Tibial artery (tissue), 4 donors: Measurements from ENCODE around the gene ZSWIM7.
"Not testable (repeated sequence)": the region's sequence is repeated elsewhere in the genome, so short reads cannot be mapped to it uniquely, and the experiment has no call there.

Source experiments
- DNase-seq, 2 donors: peaks; one replicate each; pipeline ENCODE4 v3.0.0-alpha.2; 2019
- H3K27ac ChIP-seq, 2 donors: fragments of 200-600 bp; sonication (generic) in 1 of 2; 1 replicate in 1 of 2; 2 replicates in 1 of 2; pipeline ENCODE4 v1.5.1; 2018 to 2019; ENCODE audit warnings: mild to moderate bottlenecking in 1 of 2
- H3K27me3 ChIP-seq, 2 donors: fragments of 200-600 bp; sonication (generic) in 1 of 2; one replicate each; pipeline versions ENCODE4 v1.5.1 to v1.6.0; 2016 to 2019
- H3K36me3 ChIP-seq, 3 donors: fragments of 200-600 bp; sonication (generic) in 2 of 3; one replicate each; pipeline ENCODE4 v1.5.1; 2016 to 2019; ENCODE audit warnings: mild to moderate bottlenecking in 2 of 3
- H3K4me1 ChIP-seq, 4 donors: fragments of 200-600 bp; sonication (generic) in 2 of 4; 1 replicate in 3 of 4; 2 replicates in 1 of 4; pipeline ENCODE4 v1.5.1; 2016 to 2019
- H3K4me3 ChIP-seq, 2 donors: fragments of 200-600 bp; sonication (generic) in 1 of 2; 1 replicate in 1 of 2; 2 replicates in 1 of 2; pipeline ENCODE4 v1.5.1; 2018 to 2019; ENCODE audit warnings: mild to moderate bottlenecking in 2 of 2
- H3K9me3 ChIP-seq, 3 donors: fragments of 200-600 bp; sonication (generic) in 1 of 3; one replicate each; pipeline ENCODE4 v1.5.1; 2016 to 2019
- intact Hi-C: fragments of 100-400 bp; cut with DNase I; formaldehyde crosslinking; loops from one replicate; pipeline ENCODE4 v1.15.0; 2023; ENCODE audit warnings: low total_unique reads
- TF ChIP-seq, protein P1 (sequence below), 2 experiments: fragments of 200-600 bp in 1 of 2; fragments of 450-650 bp in 1 of 2; IDR thresholded peaks; one replicate each; pipeline ENCODE4 v1.5.1; 2017 to 2019; ENCODE audit warnings: antibody characterized with exemption in 2 of 2, mild to moderate bottlenecking in 1 of 2, moderate library complexity in 1 of 2

The ZSWIM7 gene

DNA sequence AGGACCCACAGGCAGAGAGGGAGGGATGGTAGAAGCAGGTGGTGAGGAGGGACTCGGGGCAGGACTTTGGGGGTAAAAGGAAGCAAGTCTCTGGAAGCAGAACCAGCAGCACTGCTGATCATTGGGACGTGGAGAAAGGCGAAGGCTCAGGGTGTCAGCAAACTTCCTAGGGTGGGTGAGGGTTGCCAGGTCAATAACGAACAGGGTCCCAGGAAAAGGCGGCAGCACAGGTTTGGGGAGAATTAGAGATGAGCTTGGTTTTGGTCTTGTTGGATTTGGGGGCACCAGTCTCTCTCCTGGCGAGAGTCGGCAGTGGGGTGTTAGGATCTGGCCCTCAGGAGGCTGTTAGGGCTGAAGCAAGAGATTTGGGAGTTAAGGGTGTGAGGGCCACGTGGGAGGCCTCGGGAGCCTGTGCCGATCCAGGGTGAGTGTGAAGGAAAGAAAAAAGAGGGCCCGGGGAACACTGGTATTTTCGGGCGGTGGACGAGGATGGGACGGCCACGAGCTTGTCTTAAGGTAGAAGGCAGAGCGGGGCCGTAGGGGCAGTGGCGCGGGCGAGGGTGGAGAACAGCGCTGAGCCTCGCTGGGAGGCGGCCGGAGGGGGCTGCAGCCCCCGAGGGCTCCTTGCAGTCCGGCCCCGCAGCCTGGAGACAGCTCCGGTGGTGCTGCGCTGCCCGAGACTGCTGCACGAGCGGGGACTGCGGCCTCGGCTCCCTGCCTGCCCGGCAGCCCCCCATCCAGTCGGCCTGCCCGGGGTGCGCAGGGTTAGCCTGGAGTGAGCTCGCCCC is 55.3 kb downstream of the ZSWIM7 start:
- Histone ChIP-seq H3K4me3 (peak overlapping the region; percentile 47 to 65), H3K27ac (no peak overlapping the region), H3K9me3 (no peaks in the 10 kb centered on the region), H3K27me3 (peaks cover 0 to 52% of the 10 kb centered on the region in 2 donors), H3K4me1 (peaks cover 0 to 27% (median 21%) of the 10 kb centered on the region in 4 donors), H3K36me3 (no peaks in the 10 kb centered on the region)
- no peak for DNase-seq
- TF ChIP-seq, protein P1, sequence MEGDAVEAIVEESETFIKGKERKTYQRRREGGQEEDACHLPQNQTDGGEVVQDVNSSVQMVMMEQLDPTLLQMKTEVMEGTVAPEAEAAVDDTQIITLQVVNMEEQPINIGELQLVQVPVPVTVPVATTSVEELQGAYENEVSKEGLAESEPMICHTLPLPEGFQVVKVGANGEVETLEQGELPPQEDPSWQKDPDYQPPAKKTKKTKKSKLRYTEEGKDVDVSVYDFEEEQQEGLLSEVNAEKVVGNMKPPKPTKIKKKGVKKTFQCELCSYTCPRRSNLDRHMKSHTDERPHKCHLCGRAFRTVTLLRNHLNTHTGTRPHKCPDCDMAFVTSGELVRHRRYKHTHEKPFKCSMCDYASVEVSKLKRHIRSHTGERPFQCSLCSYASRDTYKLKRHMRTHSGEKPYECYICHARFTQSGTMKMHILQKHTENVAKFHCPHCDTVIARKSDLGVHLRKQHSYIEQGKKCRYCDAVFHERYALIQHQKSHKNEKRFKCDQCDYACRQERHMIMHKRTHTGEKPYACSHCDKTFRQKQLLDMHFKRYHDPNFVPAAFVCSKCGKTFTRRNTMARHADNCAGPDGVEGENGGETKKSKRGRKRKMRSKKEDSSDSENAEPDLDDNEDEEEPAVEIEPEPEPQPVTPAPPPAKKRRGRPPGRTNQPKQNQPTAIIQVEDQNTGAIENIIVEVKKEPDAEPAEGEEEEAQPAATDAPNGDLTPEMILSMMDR (IDR thresholded peaks at IDR 0.05), result no peak
- intact Hi-C loops, result no loop called here

DNA sequence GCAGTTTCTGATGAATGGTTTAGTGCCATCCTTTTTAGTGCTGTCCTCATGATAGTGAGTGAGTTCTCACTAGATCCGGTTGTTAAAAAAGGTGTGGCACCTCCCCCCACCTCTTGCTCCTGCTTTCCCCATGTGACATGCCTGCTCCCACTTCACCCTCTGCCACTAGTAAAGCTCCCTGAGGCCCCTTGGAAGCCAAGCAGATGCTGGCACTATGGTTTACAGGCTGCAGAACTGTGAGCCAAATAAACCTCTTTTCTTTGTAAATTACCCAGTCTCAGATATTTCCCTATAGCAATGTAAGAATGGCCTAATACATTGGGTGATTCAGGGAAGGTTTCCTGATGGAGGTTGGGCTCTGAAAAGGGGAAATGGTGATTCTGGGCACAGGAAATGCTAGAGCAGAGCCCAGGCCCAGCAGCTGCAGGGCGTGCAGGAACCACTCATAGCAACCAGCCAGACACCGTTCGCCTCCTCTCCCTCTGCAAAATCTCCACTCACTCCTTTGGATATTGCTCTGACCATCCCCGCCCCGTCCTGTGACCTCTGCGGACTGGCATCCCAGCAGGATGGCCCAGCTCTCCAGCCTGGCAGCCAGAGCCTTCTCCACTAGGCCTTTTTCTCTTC is 57.2 kb downstream of the ZSWIM7 start:
- intact Hi-C loops, result no loop called here
- TF ChIP-seq, protein P1 (IDR thresholded peaks at IDR 0.05), result no peak
- no peak overlapping the region for H3K27ac ChIP-seq

DNA sequence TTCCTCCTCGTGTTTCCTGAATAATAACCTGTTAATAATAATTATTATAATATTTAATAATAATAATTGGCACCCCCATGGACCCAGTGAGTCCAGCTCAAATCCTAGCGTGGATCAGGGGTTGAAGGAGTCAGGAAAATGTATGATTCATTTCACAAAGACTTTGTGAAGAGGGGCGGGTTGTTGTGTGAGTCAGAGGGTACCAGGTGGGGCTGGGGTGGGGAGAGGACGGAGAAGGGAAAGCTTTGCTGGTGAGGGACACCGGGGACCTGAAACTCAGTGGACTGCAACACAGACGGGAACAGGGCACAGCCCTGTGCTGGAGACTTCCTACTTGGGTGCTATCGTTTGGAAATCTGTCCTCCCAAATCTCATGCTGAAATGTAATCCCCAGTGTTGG is 57.7 kb downstream of the ZSWIM7 start:
- DNase-seq, result no peak
- H3K36me3 ChIP-seq, result no peaks in the 10 kb centered on the region
- peaks cover 0 to 35% of the 10 kb centered on the region in 2 donors for H3K27me3 ChIP-seq
- intact Hi-C loops, result no loop called here
- H3K4me1 ChIP-seq, result peaks cover 0 to 25% (median 20%) of the 10 kb centered on the region in 4 donors
- no peaks in the 10 kb centered on the region for H3K9me3 ChIP-seq
- TF ChIP-seq, protein P1 (IDR thresholded peaks at IDR 0.05), result no peak
- no peak overlapping the region for H3K27ac ChIP-seq
- H3K4me3 ChIP-seq, result no peak overlapping the region

More for the DNA sequence above, 57.2 kb downstream of the ZSWIM7 start:
- no peaks in the 10 kb centered on the region for H3K9me3 ChIP-seq
- DNase-seq, result no peak
- H3K4me3 ChIP-seq, result no peak overlapping the region
- no peaks in the 10 kb centered on the region for H3K36me3 ChIP-seq
- peaks cover 0 to 25% (median 20%) of the 10 kb centered on the region in 4 donors for H3K4me1 ChIP-seq
- peaks cover 0 to 39% of the 10 kb centered on the region in 2 donors for H3K27me3 ChIP-seq

DNA sequence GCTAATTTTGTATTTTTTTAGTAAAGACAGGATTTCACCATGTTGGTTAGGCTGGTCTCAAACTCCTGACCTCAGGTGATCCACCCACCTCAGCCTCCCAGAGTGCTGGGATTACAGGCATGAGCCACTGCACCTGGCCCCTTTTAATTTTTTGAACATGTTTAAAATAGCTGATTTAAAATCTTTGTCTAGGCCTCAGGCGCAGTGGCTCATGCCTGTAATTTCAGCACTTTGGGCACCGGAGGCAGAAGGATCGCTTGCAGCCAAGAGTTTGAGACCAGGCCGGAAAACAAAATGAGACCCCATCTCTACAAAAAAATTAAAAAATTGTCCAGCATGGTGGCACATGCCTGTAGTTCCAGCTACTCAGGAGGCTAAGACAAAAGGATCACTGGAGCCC is 63.0 kb downstream of the ZSWIM7 start:
- DNase-seq, H3K27ac ChIP-seq, H3K36me3 ChIP-seq, H3K9me3 ChIP-seq, H3K4me3 ChIP-seq, H3K4me1 ChIP-seq, intact Hi-C loops, H3K27me3 ChIP-seq: not testable (repeated sequence)

DNA sequence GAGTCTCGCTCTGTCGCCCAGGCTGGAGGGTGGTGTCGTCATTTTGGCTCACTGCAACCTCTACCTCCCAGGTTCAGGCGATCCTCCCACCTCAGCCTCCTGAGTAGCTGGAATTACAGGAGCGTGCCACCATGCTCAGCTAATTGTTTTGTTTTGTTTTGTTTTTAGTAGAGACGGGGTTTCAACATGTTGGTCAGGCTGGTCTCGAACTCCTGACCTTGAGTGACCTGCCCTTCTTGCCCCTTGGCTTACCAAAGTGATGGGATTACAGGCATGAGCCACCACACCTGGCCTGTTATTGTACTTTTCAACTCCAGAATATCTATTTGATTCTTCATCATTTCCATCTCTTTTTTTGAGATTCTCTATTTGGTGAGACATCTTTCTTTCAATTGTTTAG is 63.6 kb downstream of the ZSWIM7 start:
- H3K9me3 ChIP-seq, result no peaks in the 10 kb centered on the region
- intact Hi-C loops, result no loop called here

DNA sequence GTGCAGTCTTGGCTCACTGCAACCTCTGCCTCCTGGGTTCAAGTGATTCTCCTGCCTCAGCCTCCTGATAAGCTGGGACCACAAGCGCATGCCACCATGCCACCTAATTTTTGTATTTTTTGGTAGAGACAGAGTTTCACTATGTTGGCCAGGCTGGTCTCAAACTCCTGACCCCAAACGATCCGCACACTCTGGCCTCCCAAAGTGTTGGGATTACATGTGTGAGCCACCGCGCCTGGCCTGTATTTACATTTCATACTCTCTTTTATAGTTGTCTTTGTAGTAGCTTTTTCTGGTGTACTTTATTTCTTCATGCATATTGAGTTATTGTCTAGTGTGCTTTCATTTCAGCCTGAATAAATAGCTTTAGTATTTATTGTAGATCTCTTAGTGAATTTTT is 64.6 kb downstream of the ZSWIM7 start:
- DNase-seq, result no peak
- H3K36me3 ChIP-seq, result no peaks in the 10 kb centered on the region
- H3K27ac ChIP-seq, result no peak overlapping the region
- H3K9me3 ChIP-seq, result no peaks in the 10 kb centered on the region
- no peaks in the 10 kb centered on the region for H3K27me3 ChIP-seq
- intact Hi-C loops, result no loop called here
- TF ChIP-seq, protein P1 (IDR thresholded peaks at IDR 0.05), result no peak
- H3K4me1 ChIP-seq, result no peaks in the 10 kb centered on the region
- H3K4me3 ChIP-seq, result no peak overlapping the region

More for the DNA sequence above, 63.6 kb downstream of the ZSWIM7 start:
- no peak overlapping the region for H3K27ac ChIP-seq
- H3K27me3 ChIP-seq, result no peaks in the 10 kb centered on the region
- H3K4me1 ChIP-seq, result no peaks in the 10 kb centered on the region
- DNase-seq, result no peak
- TF ChIP-seq, protein P1 (IDR thresholded peaks at IDR 0.05), result no peak
- H3K4me3 ChIP-seq, result no peak overlapping the region
- no peaks in the 10 kb centered on the region for H3K36me3 ChIP-seq
